ENCODE results near the gene NLRP6.
"Not testable (repeated sequence)": the region's sequence is repeated elsewhere in the genome, so short reads cannot be mapped to it uniquely, and the experiment has no call there.

NLRP6 gene

DNA sequence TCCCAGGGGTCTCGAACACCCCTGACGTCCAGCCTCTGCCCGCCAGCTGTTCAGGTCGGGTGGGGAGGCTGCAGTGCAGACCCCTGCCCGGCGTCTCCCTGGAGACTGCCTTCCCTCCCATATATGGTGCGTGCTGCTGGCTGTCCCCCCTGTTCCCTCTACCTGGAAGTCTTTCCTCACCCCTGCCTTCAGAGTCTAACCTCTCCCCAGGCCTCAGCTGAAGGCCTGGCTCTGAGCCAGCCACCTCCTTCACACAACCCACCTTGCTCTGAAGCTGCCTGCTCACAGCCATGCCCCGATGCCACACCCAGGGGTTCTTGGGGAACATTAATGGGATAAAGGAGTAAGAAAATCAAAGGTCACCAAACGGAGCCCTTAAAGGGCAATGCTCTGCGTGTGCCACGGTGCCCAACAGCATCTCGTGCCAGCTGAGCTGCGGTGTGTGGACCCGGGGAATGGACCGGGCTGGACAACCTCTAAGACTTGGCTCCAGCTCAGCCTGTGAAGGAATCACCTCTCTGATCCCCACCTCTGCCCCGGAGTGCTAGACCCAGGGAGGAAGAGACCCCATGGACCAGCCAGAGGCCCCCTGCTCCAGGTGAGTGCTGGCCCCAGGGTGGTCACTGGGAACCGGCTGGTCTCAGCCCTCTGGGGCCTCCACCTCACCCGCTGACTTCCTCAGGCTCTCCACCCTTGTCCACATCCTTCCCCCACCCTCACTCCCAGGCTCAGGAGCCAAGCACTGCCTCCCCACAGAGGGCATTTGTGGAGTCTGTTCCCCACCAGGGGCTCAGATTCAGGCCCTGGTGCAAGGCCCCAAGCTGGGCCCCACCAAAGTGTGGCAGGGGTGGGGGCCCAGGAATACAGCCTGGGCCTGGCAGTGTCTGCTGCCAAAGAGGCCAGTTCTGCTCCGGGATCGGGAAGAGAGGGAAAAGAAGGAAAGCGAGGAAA lies at the start of gene NLRP6:
Gene NLRP6, plus strand, starts transcription at position 407 of the 951 bp plus-strand sequence. Its CDS starts 163 bp downstream, at position 570.
- DNase-seq: no peak

DNA sequence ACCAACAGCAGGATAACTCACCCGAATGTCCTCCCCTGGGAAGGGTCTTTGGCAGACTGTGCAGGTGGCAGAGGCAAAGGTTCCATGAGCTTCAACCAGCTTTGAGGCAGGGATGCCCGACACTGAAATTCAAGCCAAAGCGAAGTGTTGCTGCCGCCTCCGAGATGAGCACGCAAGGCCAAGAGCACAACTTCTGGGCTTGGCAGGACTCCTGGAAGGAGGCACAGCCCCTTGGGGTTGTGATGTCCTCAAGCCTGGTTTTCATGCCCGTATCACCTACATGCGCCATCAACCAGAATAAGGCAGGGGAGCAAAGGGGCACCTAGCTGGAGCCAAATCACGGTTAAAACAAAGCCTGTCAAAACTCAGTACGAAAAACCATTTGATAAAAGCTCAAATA lies 47.8 kb upstream of the NLRP6 start:
- no peak for DNase-seq

GRCh38 chr11:232783-233565 lies 45.2 kb upstream of the NLRP6 start:
- no peak for DNase-seq

DNA sequence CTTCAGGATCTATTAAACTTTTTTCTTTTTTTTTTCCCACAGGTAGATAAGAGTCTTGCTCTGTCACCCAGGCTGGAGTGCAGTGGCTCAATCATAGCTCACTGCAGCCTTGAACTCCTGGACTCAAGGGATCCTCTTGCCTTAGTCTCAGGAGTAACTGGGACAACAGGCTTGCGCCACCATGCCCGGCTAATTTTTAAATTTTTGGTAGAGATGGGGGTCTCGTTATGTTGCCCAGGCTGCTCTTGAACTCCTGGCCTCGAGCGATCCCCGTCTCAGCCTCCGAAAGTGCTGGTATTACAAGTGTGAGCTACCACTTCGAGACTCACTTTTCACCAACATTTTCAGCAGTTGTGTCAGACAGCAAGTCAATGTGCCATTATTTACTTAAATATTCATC lies 43.0 kb upstream of the NLRP6 start:
- no peak for DNase-seq

- no peak for DNase-seq
These were observed 42.6 kb upstream of the NLRP6 start for GRCh38 chr11:235609-235996.

GRCh38 chr11:235997-236773 lies 42.0 kb upstream of the NLRP6 start, which contains the start of gene SIRT3:
SIRT3 (minus strand) TSS chr11:236342; CDS start chr11:236328, 14 bp downstream.
- DNase-seq: peak; percentile 41 to 83 (median 71)

- peak; percentile 75 to 88 (median 76) for DNase-seq
These were observed 41.1 kb upstream of the NLRP6 start, which contains the start of gene PSMD13 for GRCh38 chr11:236774-237767. PSMD13 (plus strand) TSS chr11:236976; CDS start chr11:237050, 74 bp downstream.

- not testable (repeated sequence) for DNase-seq
These were observed 39.9 kb upstream of the NLRP6 start for GRCh38 chr11:238346-238745.

DNA sequence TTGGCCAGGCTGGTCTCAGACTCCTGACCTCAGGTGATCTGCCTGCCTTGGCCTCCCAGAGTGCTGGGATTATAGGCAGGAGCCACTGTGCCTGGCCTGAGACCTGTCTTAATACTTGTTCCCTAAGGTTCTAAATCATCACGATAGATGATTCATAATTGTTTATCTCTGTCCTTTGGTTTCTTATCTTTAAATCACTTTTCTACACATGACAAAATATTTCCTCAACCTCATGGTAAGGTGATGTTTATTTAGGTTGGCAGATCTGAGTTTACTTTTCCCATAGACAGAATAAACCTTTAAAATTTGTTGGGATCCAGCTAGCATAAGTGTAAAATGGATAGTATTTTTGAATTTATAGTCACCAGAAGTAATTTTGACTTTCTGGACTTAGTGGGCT lies 37.9 kb upstream of the NLRP6 start:
- no peak for DNase-seq

- DNase-seq: no peak
These were observed 36.6 kb upstream of the NLRP6 start for GRCh38 chr11:241634-242033.

- no peak for DNase-seq
These were observed 33.8 kb upstream of the NLRP6 start for GRCh38 chr11:244376-244775.

- no peak for DNase-seq
These were observed 29.1 kb upstream of the NLRP6 start for GRCh38 chr11:249062-249461.

DNA sequence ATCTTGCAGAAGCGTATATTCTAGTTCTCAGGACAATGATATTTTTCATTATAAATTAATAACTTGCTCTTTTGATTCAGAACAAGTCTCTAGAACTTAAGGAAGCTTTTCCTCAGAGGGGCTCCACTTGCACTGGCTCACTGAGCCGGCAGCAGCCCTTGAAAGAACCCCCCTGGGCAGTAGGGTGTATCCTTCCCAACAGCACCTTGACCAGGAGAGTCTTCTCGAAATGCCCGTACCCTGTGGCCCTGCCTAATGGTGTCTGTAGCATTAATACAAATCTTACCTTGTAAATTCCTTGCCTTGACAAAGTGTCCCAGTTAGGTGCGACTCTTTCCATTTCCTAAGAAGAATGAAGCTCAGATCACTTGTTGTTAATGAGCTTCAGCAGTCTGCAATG lies 27.9 kb upstream of the NLRP6 start:
- DNase-seq: no peak

GRCh38 chr11:250740-251299 lies 27.4 kb upstream of the NLRP6 start:
- DNase-seq: peak; percentile 46 to 80 (median 69)

GRCh38 chr11:251550-251949 lies 26.7 kb upstream of the NLRP6 start:
- no peak for DNase-seq

- DNase-seq: no peak
These were observed 25.5 kb upstream of the NLRP6 start for GRCh38 chr11:252666-253065.

DNA sequence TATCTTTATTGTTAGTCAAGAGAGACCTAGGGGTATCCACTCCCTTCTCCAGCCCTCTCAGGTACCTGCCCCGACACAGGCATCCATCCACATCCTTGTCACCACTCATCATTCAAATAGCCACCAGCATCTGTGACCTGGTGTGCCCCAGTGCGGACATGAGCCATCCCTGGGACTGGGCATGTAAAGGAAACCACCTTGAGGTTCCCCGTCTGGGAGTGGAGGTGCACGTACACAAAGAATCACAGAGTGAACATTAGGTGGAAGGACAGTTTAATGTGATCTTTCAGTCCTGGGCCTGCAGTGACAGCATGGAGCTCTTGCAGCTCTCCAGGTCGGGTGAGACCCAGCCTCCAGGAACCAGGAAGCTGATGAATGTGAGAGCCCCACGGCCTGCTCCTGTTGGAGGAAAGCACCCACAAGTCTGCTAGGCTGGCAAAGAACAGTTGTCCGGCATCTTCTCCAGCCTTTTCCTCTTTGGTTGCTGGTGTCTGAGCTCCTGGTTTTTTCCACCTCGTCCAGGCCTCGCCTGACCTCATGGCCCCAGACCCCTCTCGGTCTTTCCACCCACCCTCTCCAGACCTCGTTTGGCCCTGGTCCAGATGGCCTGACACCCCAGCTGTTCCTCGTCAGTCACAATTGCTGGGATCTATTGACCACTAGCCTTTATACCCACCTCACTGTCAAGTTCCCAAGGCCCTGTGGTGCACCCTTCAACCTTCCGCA lies 24.9 kb upstream of the NLRP6 start:
- DNase-seq: no peak

- no peak for DNase-seq
These were observed 24.3 kb upstream of the NLRP6 start for GRCh38 chr11:253886-254270.

DNA sequence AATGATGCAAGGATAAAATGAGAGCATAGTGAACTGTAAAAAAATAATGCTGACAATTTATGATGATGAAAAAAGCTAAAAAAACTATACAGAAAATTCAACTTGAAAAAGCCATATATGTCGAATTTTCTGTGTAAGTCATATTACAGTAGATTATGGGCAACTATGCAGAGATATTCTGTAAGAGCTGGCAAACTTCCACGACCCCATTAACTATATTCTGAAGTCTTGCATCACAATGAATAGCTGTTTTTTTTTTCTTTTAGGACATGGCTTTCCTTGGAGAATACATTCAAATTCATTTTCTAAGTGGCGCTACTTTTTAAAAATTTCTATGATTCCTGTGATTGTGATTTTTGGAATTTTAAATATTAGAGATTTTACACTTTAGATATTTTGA lies 23.0 kb upstream of the NLRP6 start:
- DNase-seq: no peak

- no peak for DNase-seq
These were observed 22.4 kb upstream of the NLRP6 start for GRCh38 chr11:255816-256215.

Measured in activated naive CD4-positive, alpha-beta T cell (primary cell).